Muscle of leg (tissue), 16 donors: Measurements from ENCODE around the gene CCDC9. TPM values are rescaled to one million over a fixed set of nuclear protein-coding genes. Genes with fewer than 3 reads are reported as not detected.

Experiments
- DNase-seq: peaks from one replicate; pipeline ENCODE4 v3.0.0; 2013
- H3K27ac ChIP-seq: one replicate; pipeline ENCODE4 v1.5.1; 2013; ENCODE audit warnings: mild to moderate bottlenecking, low read length, control low read depth
- H3K27me3 ChIP-seq: one replicate; pipeline ENCODE4 v1.6.1; 2013; ENCODE audit warnings: low read length; ENCODE audit not compliant: control insufficient read depth, insufficient read depth
- H3K36me3 ChIP-seq: one replicate; pipeline ENCODE4 v1.6.1; 2013; ENCODE audit warnings: low read length; ENCODE audit not compliant: control insufficient read depth, insufficient read depth
- H3K4me1 ChIP-seq: one replicate; pipeline ENCODE4 v1.6.1; 2013; ENCODE audit warnings: low read length; ENCODE audit not compliant: control insufficient read depth, insufficient read depth
- H3K4me3 ChIP-seq: one replicate; pipeline ENCODE4 v1.5.1; 2013; ENCODE audit warnings: low read length, control low read depth
- H3K9me3 ChIP-seq: replicated peaks from 2 replicates; pipeline ENCODE4 v1.6.1; 2013; ENCODE audit warnings: low read depth, low read length; ENCODE audit not compliant: control insufficient read depth
- WGBS: methylation state at CpG from one replicate; pipeline ENCODE4 v1.1.5; 2013; ENCODE audit warnings: missing lambda C conversion rate; ENCODE audit not compliant: insufficient coverage; 5-methylcytosine and 5-hydroxymethylcytosine counted together
- long read RNA-seq, 11 donors: transcript quantifications; one replicate each; lab custom pipeline, GENCODE V29; 2026
- polyA plus RNA-seq, 8 donors: library from polyadenylated mRNA; unstranded; fragments of 120-200 nt; gene quantifications; one replicate each; pipeline versions ENCODE4 v1.2.1 to v1.2.3, GENCODE V29; 2013; ENCODE audit warnings: inconsistent platforms in 1 of 8, low replicate concordance in 1 of 8; ENCODE audit not compliant: insufficient read length in 8 of 8, insufficient read depth in 1 of 8
- total RNA-seq: library from RNA; stranded (reverse); fragments of 120-200 nt; gene quantifications from one replicate; pipeline ENCODE4 v1.2.4, GENCODE V29; 2013

CCDC9 gene
- total RNA-seq (7.1 TPM), polyA plus RNA-seq (10 to 100 TPM; 20.3 to 28.2 (median 22.5) TPM)
- long read RNA-seq, donor 1, partial matches to known transcripts, result 0 of 1 reads
- long read RNA-seq, donor 1, other reads (novel, unspliced or antisense), result 0 of 1 reads
- long read RNA-seq, donor 2, partial matches to known transcripts, result 0 of 1 reads
- long read RNA-seq, donor 2, other reads (novel, unspliced or antisense), result 0 of 1 reads
- long read RNA-seq, donor 3, partial matches to known transcripts, result 0 of 2 reads
- long read RNA-seq, donor 3, other reads (novel, unspliced or antisense), result 0 of 2 reads
- long read RNA-seq, donor 4, partial matches to known transcripts, result 0 of 1 reads
- long read RNA-seq, donor 4, other reads (novel, unspliced or antisense), result 0 of 1 reads
- long read RNA-seq, donor 5, partial matches to known transcripts, result 6 of 10 reads
- long read RNA-seq, donor 5, other reads (novel, unspliced or antisense), result 0 of 10 reads
- long read RNA-seq, donor 6, result 0 reads
- long read RNA-seq, donor 7, partial matches to known transcripts, result 0 of 1 reads
- long read RNA-seq, donor 7, other reads (novel, unspliced or antisense), result 0 of 1 reads
- long read RNA-seq, donor 8, result 0 reads
- long read RNA-seq, donor 9, result 0 reads
- long read RNA-seq, donor 10, partial matches to known transcripts, result 0 of 1 reads
- long read RNA-seq, donor 10, other reads (novel, unspliced or antisense), result 0 of 1 reads
- long read RNA-seq, donor 11, partial matches to known transcripts, result 0 of 4 reads
- long read RNA-seq, donor 11, other reads (novel, unspliced or antisense), result 0 of 4 reads

DNA sequence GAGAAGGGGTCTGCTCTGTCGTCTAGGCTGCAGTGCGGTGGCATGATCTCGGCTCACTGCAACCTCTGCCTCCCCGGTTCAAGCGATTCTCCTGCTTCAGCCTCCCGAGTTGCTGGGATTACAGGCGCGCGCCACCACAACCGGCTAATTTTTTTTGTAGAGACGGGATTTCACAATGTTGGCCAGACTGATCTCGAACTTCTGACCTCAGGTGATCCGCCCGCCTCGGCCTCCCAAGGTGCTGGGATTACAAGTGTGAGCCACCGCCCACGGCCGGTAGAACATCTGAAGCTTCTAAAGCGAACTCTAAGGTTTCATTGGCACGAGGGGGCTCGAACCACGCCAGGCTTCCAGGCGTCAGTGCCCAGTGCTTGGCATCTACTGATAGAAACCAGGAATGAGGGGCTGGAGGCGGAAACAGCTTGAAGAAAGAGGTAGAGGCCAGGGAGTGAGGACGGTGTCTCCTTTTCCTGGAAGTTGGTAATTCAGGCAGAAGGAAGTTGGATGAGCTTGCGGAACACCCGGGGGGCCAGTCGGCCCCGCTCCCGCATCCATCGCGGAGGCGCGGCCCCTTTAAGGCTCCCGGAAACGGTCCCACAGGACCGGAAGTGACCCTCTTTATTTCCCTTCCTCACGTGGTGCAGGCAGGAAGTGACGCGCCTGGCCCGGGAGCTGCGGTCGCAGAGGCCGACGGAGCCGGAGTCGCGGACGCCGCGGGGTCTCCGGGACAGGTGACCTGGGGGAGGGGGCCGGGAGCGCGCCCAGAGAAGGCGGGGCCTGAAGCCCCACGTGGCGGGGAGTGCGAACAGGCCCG is at the start of gene CCDC9:
Gene CCDC9 (plus strand): TSS at position 647 of the 814 bp plus-strand sequence. CDS start 1,876 bp downstream, outside the sequence.
- Histone ChIP-seq H3K27ac (peak within 1 kb of the TSS; percentile 100), H3K9me3 (no peaks in the 10 kb centered on the region), H3K4me1 (peaks cover 23% of the 10 kb centered on the region), H3K27me3 (no peaks in the 10 kb centered on the region), H3K4me3 (peak within 1 kb of the TSS; percentile 84), H3K36me3 (peaks cover 31% of the 10 kb centered on the region)
- 19% methylated on average over 44 of the region's 60 CpGs for WGBS
- peak; percentile 99 for DNase-seq

- Histone ChIP-seq H3K27me3 (no peaks in the 10 kb centered on the region), H3K27ac (peak overlapping the region; percentile 49), H3K9me3 (no peaks in the 10 kb centered on the region), H3K4me1 (peaks cover 15% of the 10 kb centered on the region), H3K36me3 (peaks cover 51% of the 10 kb centered on the region), H3K4me3 (no peak overlapping the region)
- DNase-seq, result no peak
- 72% methylated on average over 9 of the region's 13 CpGs for WGBS
These were observed 46.8 kb upstream of the CCDC9 start for GRCh38 chr19:47209319-47210179.

GRCh38 chr19:47210180-47210490 is 46.2 kb upstream of the CCDC9 start:
- Histone ChIP-seq H3K27ac (peak overlapping the region; percentile 49), H3K4me3 (no peak overlapping the region), H3K27me3 (no peaks in the 10 kb centered on the region), H3K36me3 (peaks cover 45% of the 10 kb centered on the region), H3K4me1 (peaks cover 15% of the 10 kb centered on the region), H3K9me3 (no peaks in the 10 kb centered on the region)
- DNase-seq, result no peak

GRCh38 chr19:47210689-47211316 is 45.5 kb upstream of the CCDC9 start:
- Histone ChIP-seq H3K27ac (peak overlapping the region; percentile 62), H3K9me3 (no peaks in the 10 kb centered on the region), H3K27me3 (no peaks in the 10 kb centered on the region), H3K4me3 (no peak overlapping the region), H3K4me1 (peaks cover 13% of the 10 kb centered on the region), H3K36me3 (peaks cover 39% of the 10 kb centered on the region)
- peak; percentile 88 for DNase-seq
- WGBS, result 55% methylated on average over 12 of the region's 19 CpGs

GRCh38 chr19:47215581-47215980 is 40.7 kb upstream of the CCDC9 start:
- WGBS, result 88% methylated on average over 1 of the region's 5 CpGs

GRCh38 chr19:47221080-47221841 is 35.1 kb upstream of the CCDC9 start:
- Histone ChIP-seq H3K27me3 (no peaks in the 10 kb centered on the region), H3K4me3 (no peak overlapping the region), H3K36me3 (peaks cover 4% of the 10 kb centered on the region), H3K27ac (no peak overlapping the region), H3K9me3 (no peaks in the 10 kb centered on the region), H3K4me1 (peaks cover 7% of the 10 kb centered on the region)
- DNase-seq, result no peak
- WGBS, result 56% methylated on average over 23 of the region's 33 CpGs

More at GRCh38 chr19:47215581-47215980, 40.7 kb upstream of the CCDC9 start:
- H3K4me1 ChIP-seq, result peaks cover 4% of the 10 kb centered on the region
- DNase-seq, result no peak
- no peak overlapping the region for H3K27ac ChIP-seq
- no peaks in the 10 kb centered on the region for H3K9me3 ChIP-seq
- H3K27me3 ChIP-seq, result no peaks in the 10 kb centered on the region
- peaks cover 3% of the 10 kb centered on the region for H3K36me3 ChIP-seq
- H3K4me3 ChIP-seq, result no peak overlapping the region

- WGBS, result no CpG with 5 or more reads among the region's 11 CpGs
- Histone ChIP-seq H3K27me3 (peaks cover 2% of the 10 kb centered on the region), H3K27ac (no peak overlapping the region), H3K4me1 (peaks cover 11% of the 10 kb centered on the region), H3K36me3 (peaks cover 4% of the 10 kb centered on the region), H3K4me3 (no peak overlapping the region), H3K9me3 (no peaks in the 10 kb centered on the region)
- no peak for DNase-seq
These were observed 34.4 kb upstream of the CCDC9 start for GRCh38 chr19:47221890-47222289.

DNA sequence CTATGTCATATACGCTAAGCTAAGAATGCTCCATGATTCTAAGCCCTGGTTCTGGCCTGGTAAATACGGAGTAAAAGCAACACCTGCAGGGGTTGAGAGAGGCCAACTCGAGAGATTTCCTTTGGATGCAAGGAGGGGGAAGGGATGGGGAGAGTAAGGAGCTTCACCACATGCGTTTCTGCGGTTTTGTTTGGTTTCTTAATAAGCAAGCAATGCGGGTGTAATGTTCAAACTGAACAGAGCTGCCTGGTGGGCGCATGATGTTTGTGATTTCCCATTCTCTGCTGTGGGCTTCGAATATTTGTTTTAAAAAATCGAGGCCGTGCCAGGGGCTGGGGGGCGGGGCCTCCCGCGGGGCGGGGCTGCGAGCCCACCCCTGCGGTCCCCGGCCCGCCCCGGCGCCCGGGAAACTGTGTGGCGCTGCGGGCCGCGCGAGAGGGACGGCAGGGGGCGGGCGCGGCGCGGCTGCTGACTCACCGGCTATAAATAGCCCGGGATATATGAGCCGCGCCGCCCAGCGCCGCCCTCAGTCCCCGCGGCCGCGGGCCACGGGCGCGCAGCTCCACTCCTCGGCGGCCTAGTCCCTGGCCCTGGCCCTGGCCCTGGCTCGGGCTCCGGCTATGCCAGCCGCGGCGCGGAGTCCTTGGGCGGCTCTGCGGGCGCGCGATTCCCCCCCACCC is 30.4 kb upstream of the CCDC9 start:
- H3K4me3 ChIP-seq, result peak overlapping the region; percentile 50
- peaks cover 42% of the 10 kb centered on the region for H3K4me1 ChIP-seq
- peak; percentile 97 for DNase-seq
- peak overlapping the region; percentile 93 for H3K27ac ChIP-seq
- under 1% methylated on average over 53 of the region's 59 CpGs for WGBS
- H3K36me3 ChIP-seq, result peaks cover 4% of the 10 kb centered on the region
- H3K27me3 ChIP-seq, result peaks cover 26% of the 10 kb centered on the region
- H3K9me3 ChIP-seq, result no peaks in the 10 kb centered on the region
